ENCODE results near the gene SLC25A40.
"Not testable (repeated sequence)": the region's sequence is repeated elsewhere in the genome, so short reads cannot be mapped to it uniquely, and the experiment has no call there.

The SLC25A40 gene

GRCh38 chr7:87876040-87876868 lies at the start of gene SLC25A40, which contains the start of gene DBF4:
Gene SLC25A40, minus strand, starts transcription at chr7:87876360. Its CDS starts 17,633 bp downstream, at chr7:87858727.
Gene DBF4, plus strand, starts transcription at chr7:87876493. Its CDS starts 240 bp downstream, at chr7:87876733.
- peak; percentile 99 for DNase-seq
- in situ Hi-C loops (cut with HindIII; ENCODE audit: low pct_ligation_motif_present, low pct_unique_long_range_greater_than_20kb, low sequenced_read_pairs): no loop called here

GRCh38 chr7:87922759-87923395 lies 46.7 kb upstream of the SLC25A40 start:
- in situ Hi-C loops (cut with HindIII; ENCODE audit: low pct_ligation_motif_present, low pct_unique_long_range_greater_than_20kb, low sequenced_read_pairs); DNase-seq: not testable (repeated sequence)

GRCh38 chr7:87920578-87920977 lies 44.4 kb upstream of the SLC25A40 start:
- in situ Hi-C loops (cut with HindIII; ENCODE audit: low pct_ligation_motif_present, low pct_unique_long_range_greater_than_20kb, low sequenced_read_pairs): no loop called here

GRCh38 chr7:87919875-87920274 lies 43.7 kb upstream of the SLC25A40 start:
- in situ Hi-C loops (cut with HindIII; ENCODE audit: low pct_ligation_motif_present, low pct_unique_long_range_greater_than_20kb, low sequenced_read_pairs): no loop called here
- no peak for DNase-seq

More at GRCh38 chr7:87920578-87920977, 44.4 kb upstream of the SLC25A40 start:
- no peak for DNase-seq

- no peak for DNase-seq
- in situ Hi-C loops (cut with HindIII; ENCODE audit: low pct_ligation_motif_present, low pct_unique_long_range_greater_than_20kb, low sequenced_read_pairs): no loop called here
Measured at GRCh38 chr7:87918740-87919139, 42.6 kb upstream of the SLC25A40 start.

- DNase-seq: no peak
- in situ Hi-C loops (cut with HindIII; ENCODE audit: low pct_ligation_motif_present, low pct_unique_long_range_greater_than_20kb, low sequenced_read_pairs): no loop called here
Measured at GRCh38 chr7:87912121-87912520, 36.0 kb upstream of the SLC25A40 start.

GRCh38 chr7:87908814-87909213 lies 32.7 kb upstream of the SLC25A40 start:
- in situ Hi-C loops (cut with HindIII; ENCODE audit: low pct_ligation_motif_present, low pct_unique_long_range_greater_than_20kb, low sequenced_read_pairs); DNase-seq: not testable (repeated sequence)

- in situ Hi-C loops (cut with HindIII; ENCODE audit: low pct_ligation_motif_present, low pct_unique_long_range_greater_than_20kb, low sequenced_read_pairs); DNase-seq: not testable (repeated sequence)
Measured at GRCh38 chr7:87907136-87907906, 31.2 kb upstream of the SLC25A40 start.

GRCh38 chr7:87899255-87899654 lies 23.1 kb upstream of the SLC25A40 start:
- DNase-seq: no peak
- in situ Hi-C loops (cut with HindIII; ENCODE audit: low pct_ligation_motif_present, low pct_unique_long_range_greater_than_20kb, low sequenced_read_pairs): no loop called here

GRCh38 chr7:87895363-87895762 lies 19.2 kb upstream of the SLC25A40 start:
- no peak for DNase-seq
- in situ Hi-C loops (cut with HindIII; ENCODE audit: low pct_ligation_motif_present, low pct_unique_long_range_greater_than_20kb, low sequenced_read_pairs): no loop called here

GRCh38 chr7:87886875-87887274 lies 10.7 kb upstream of the SLC25A40 start:
- in situ Hi-C loops (cut with HindIII; ENCODE audit: low pct_ligation_motif_present, low pct_unique_long_range_greater_than_20kb, low sequenced_read_pairs): no loop called here
- DNase-seq: peak; percentile 78

- in situ Hi-C loops (cut with HindIII; ENCODE audit: low pct_ligation_motif_present, low pct_unique_long_range_greater_than_20kb, low sequenced_read_pairs): no loop called here
- DNase-seq: no peak
Measured at GRCh38 chr7:87885018-87885417, 8.9 kb upstream of the SLC25A40 start.

- DNase-seq: no peak
- in situ Hi-C loops (cut with HindIII; ENCODE audit: low pct_ligation_motif_present, low pct_unique_long_range_greater_than_20kb, low sequenced_read_pairs): no loop called here
Measured at GRCh38 chr7:87882151-87882937, 6.2 kb upstream of the SLC25A40 start.

- in situ Hi-C loops (cut with HindIII; ENCODE audit: low pct_ligation_motif_present, low pct_unique_long_range_greater_than_20kb, low sequenced_read_pairs): no loop called here
- peak; percentile 16 for DNase-seq
Measured at GRCh38 chr7:87878208-87878735, 2.1 kb upstream of the SLC25A40 start.

- DNase-seq: peak; percentile 27
- in situ Hi-C loops (cut with HindIII; ENCODE audit: low pct_ligation_motif_present, low pct_unique_long_range_greater_than_20kb, low sequenced_read_pairs): no loop called here
Measured at GRCh38 chr7:87877366-87878040, 1.3 kb upstream of the SLC25A40 start.

GRCh38 chr7:87876869-87877234 lies 692 bp upstream of the SLC25A40 start:
- in situ Hi-C loops (cut with HindIII; ENCODE audit: low pct_ligation_motif_present, low pct_unique_long_range_greater_than_20kb, low sequenced_read_pairs): no loop called here
- DNase-seq: peak; percentile 79

GRCh38 chr7:87875151-87876039 lies 765 bp downstream of the SLC25A40 start:
- DNase-seq: peak; percentile 19
- in situ Hi-C loops (cut with HindIII; ENCODE audit: low pct_ligation_motif_present, low pct_unique_long_range_greater_than_20kb, low sequenced_read_pairs): no loop called here
